ENCODE data around the gene UBE2D4. TPM values are rescaled to one million over a fixed set of nuclear protein-coding genes. Genes with fewer than 3 reads are reported as not detected.

The UBE2D4 gene
- total RNA-seq, 1 donor from 2014 or later = 27.2 TPM

- TF ChIP-seq CTCF (IDR thresholded peaks at IDR 0.05) = no peak
- Histone ChIP-seq H3K9me3 (no peaks in the 10 kb centered on the region), H3K27ac (peak overlapping the region; percentile 24), H3K27me3 (no peaks in the 10 kb centered on the region), H3K36me3 (peaks cover 93% of the 10 kb centered on the region), H3K4me3 (no peak overlapping the region), H3K4me1 (no peaks in the 10 kb centered on the region)
- ATAC-seq (no peak), DNase-seq (no peak)
- intact Hi-C loops (cut with DNase I) = no loop called here
These were observed 45.6 kb upstream of the UBE2D4 start for GRCh38 chr7:43880596-43880995.

GRCh38 chr7:43884209-43884608, 42.0 kb upstream of the UBE2D4 start:
- H3K36me3 ChIP-seq = peaks cover 75% of the 10 kb centered on the region
- no peak for TF ChIP-seq CTCF (IDR thresholded peaks at IDR 0.05)
- intact Hi-C loops (cut with DNase I) = no loop called here
- DNase-seq (no peak), ATAC-seq (peak; percentile 19)
- H3K27me3 ChIP-seq = no peaks in the 10 kb centered on the region
- H3K4me1 ChIP-seq = peaks cover 3% of the 10 kb centered on the region
- no peak overlapping the region for H3K4me3 ChIP-seq
- no peaks in the 10 kb centered on the region for H3K9me3 ChIP-seq
- no peak overlapping the region for H3K27ac ChIP-seq

GRCh38 chr7:43884617-43885016, 41.6 kb upstream of the UBE2D4 start:
- ATAC-seq (no peak), DNase-seq (no peak)
- Histone ChIP-seq H3K27me3 (no peaks in the 10 kb centered on the region), H3K27ac (no peak overlapping the region), H3K9me3 (no peaks in the 10 kb centered on the region), H3K36me3 (peaks cover 71% of the 10 kb centered on the region), H3K4me3 (no peak overlapping the region), H3K4me1 (peaks cover 7% of the 10 kb centered on the region)
- TF ChIP-seq CTCF (IDR thresholded peaks at IDR 0.05) = no peak
- intact Hi-C loops (cut with DNase I) = no loop called here

- H3K4me3 ChIP-seq = no peak overlapping the region
- H3K4me1 ChIP-seq = peaks cover 25% of the 10 kb centered on the region
- H3K9me3 ChIP-seq = no peaks in the 10 kb centered on the region
- DNase-seq (no peak), ATAC-seq (no peak)
- TF ChIP-seq CTCF (IDR thresholded peaks at IDR 0.05) = no peak
- peaks cover 31% of the 10 kb centered on the region for H3K36me3 ChIP-seq
- intact Hi-C loops (cut with DNase I) = no loop called here
- H3K27me3 ChIP-seq = no peaks in the 10 kb centered on the region
- H3K27ac ChIP-seq = no peak overlapping the region
These were observed 37.0 kb upstream of the UBE2D4 start for GRCh38 chr7:43888993-43889945.

GRCh38 chr7:43890468-43890867, 35.8 kb upstream of the UBE2D4 start:
- peaks cover 25% of the 10 kb centered on the region for H3K4me1 ChIP-seq
- ATAC-seq (no peak), DNase-seq (no peak)
- no peaks in the 10 kb centered on the region for H3K9me3 ChIP-seq
- TF ChIP-seq CTCF (IDR thresholded peaks at IDR 0.05) = no peak
- intact Hi-C loops (cut with DNase I) = no loop called here
- no peak overlapping the region for H3K27ac ChIP-seq
- no peaks in the 10 kb centered on the region for H3K27me3 ChIP-seq
- H3K4me3 ChIP-seq = no peak overlapping the region
- peaks cover 19% of the 10 kb centered on the region for H3K36me3 ChIP-seq

Data from upper lobe of right lung (tissue), 1 donor.